Suprapubic skin (tissue), 4 donors: ENCODE results near the gene GDF2. TPM values are rescaled to one million over a fixed set of nuclear protein-coding genes. Genes with fewer than 3 reads are reported as not detected.

Source experiments
- DNase-seq, 2 donors: peaks; one replicate each; pipeline ENCODE4 v3.0.0-alpha.2; 2019; ENCODE audit warnings: low spot score in 2 of 2
- H3K27ac ChIP-seq: fragments of 200-600 bp; sonication (generic); one replicate; pipeline ENCODE4 v1.5.1; 2019
- H3K27me3 ChIP-seq: fragments of 200-600 bp; sonication (generic); one replicate; pipeline ENCODE4 v1.5.1; 2019
- H3K36me3 ChIP-seq: fragments of 200-600 bp; sonication (generic); one replicate; pipeline ENCODE4 v1.5.1; 2019
- H3K4me1 ChIP-seq: fragments of 200-600 bp; sonication (generic); one replicate; pipeline ENCODE4 v1.5.1; 2019
- H3K4me3 ChIP-seq: fragments of 200-600 bp; sonication (generic); one replicate; pipeline ENCODE4 v1.5.1; 2019; ENCODE audit warnings: mild to moderate bottlenecking
- H3K9me3 ChIP-seq: fragments of 200-600 bp; sonication (generic); one replicate; pipeline ENCODE4 v1.5.1; 2019
- CTCF ChIP-seq, 2 donors: fragments of 200-600 bp in 1 of 2; fragments of 450-650 bp in 1 of 2; sonication (generic) in 1 of 2; IDR thresholded peaks; one replicate each; pipeline ENCODE4 v1.5.1; 2016 to 2019; ENCODE audit warnings: antibody characterized with exemption in 2 of 2, mild to moderate bottlenecking in 1 of 2, moderate library complexity in 1 of 2
- EP300 ChIP-seq: sonication (generic); formaldehyde crosslinking; IDR thresholded peaks from one replicate; pipeline ENCODE4 v1.6.1; 2017; ENCODE audit warnings: antibody characterized with exemption
- POLR2A ChIP-seq, 2 donors: fragments of 450-650 bp; IDR thresholded peaks; one replicate each; pipeline ENCODE4 v1.6.1; 2017; ENCODE audit warnings: antibody characterized with exemption in 2 of 2, mild to moderate bottlenecking in 2 of 2, moderate library complexity in 2 of 2
- POLR2AphosphoS5 ChIP-seq, 3 donors: sonication (generic); formaldehyde crosslinking; IDR thresholded peaks; one replicate each; pipeline ENCODE4 v1.6.1; 2017; ENCODE audit warnings: antibody characterized with exemption in 3 of 3
- WGBS: methylation state at CpG from one replicate; pipeline ENCODE4 v1.1.5; 2018; 5-methylcytosine and 5-hydroxymethylcytosine counted together
- total RNA-seq, 4 donors: library from RNA; depleted of rRNA; stranded (reverse); fragments of >200 nt; gene quantifications; one replicate each; pipeline ENCODE4 v1.1.0, GENCODE V29; 2016

GDF2 gene
- total RNA-seq, 4 donors from 2014 or later, result not detected

GRCh38 chr10:47346581-47347302, 24.5 kb downstream of the GDF2 start:
- 71% methylated on average over 13 of the region's 13 CpGs for WGBS
- Histone ChIP-seq H3K36me3 (no peaks in the 10 kb centered on the region), H3K27me3 (no peaks in the 10 kb centered on the region), H3K4me3 (no peak overlapping the region), H3K9me3 (no peaks in the 10 kb centered on the region), H3K4me1 (no peaks in the 10 kb centered on the region), H3K27ac (no peak overlapping the region)
- TF ChIP-seq CTCF (IDR thresholded peaks at IDR 0.05) (no peak), POLR2AphosphoS5 (IDR thresholded peaks at IDR 0.05) (no peak), POLR2A (IDR thresholded peaks at IDR 0.05) (no peak), EP300 (no peak)
- DNase-seq, result peak; percentile 39 to 65

- Histone ChIP-seq H3K27ac (no peak overlapping the region), H3K4me1 (no peaks in the 10 kb centered on the region), H3K36me3 (no peaks in the 10 kb centered on the region), H3K4me3 (no peak overlapping the region), H3K27me3 (no peaks in the 10 kb centered on the region), H3K9me3 (no peaks in the 10 kb centered on the region)
- TF ChIP-seq POLR2AphosphoS5 (IDR thresholded peaks at IDR 0.05), result no peak
- TF ChIP-seq CTCF (IDR thresholded peaks at IDR 0.05), result no peak
- TF ChIP-seq POLR2A (IDR thresholded peaks at IDR 0.05), result no peak
- no peak for TF ChIP-seq EP300
- 75% methylated on average over 4 of the region's 4 CpGs for WGBS
- peak; percentile 13 to 35 for DNase-seq
Observed at GRCh38 chr10:47347303-47347675, 25.0 kb downstream of the GDF2 start.

- DNase-seq, result peak in 1 of 2 donors; percentile 7
- H3K27ac ChIP-seq, result no peak within 1 kb of the TSS
- no peak within 1 kb of the TSS for H3K4me3 ChIP-seq
- WGBS, result 90% methylated on average over 4 of the region's 5 CpGs
- no peaks in the 10 kb centered on the region for H3K4me1 ChIP-seq
- H3K9me3 ChIP-seq, result no peaks in the 10 kb centered on the region
- no peaks in the 10 kb centered on the region for H3K36me3 ChIP-seq
- TF ChIP-seq POLR2AphosphoS5 (IDR thresholded peaks at IDR 0.05), result no peak
- TF ChIP-seq CTCF (IDR thresholded peaks at IDR 0.05), result no peak
- no peak for TF ChIP-seq POLR2A (IDR thresholded peaks at IDR 0.05)
- no peak for TF ChIP-seq EP300
- H3K27me3 ChIP-seq, result no peaks in the 10 kb centered on the region
Observed at GRCh38 chr10:47348138-47348651, 25.9 kb downstream of the GDF2 start, which contains the start of gene RBP3. Gene RBP3, plus strand, starts transcription at chr10:47348363. Its CDS starts 122 bp downstream, at chr10:47348485.

GRCh38 chr10:47348661-47349470, 26.6 kb downstream of the GDF2 start:
- Histone ChIP-seq H3K4me1 (no peaks in the 10 kb centered on the region), H3K27ac (no peak overlapping the region), H3K36me3 (no peaks in the 10 kb centered on the region), H3K4me3 (no peak overlapping the region), H3K27me3 (no peaks in the 10 kb centered on the region), H3K9me3 (no peaks in the 10 kb centered on the region)
- DNase-seq, result peak; percentile 52 to 70
- 88% methylated on average over 13 of the region's 36 CpGs for WGBS
- no peak for TF ChIP-seq EP300
- TF ChIP-seq POLR2A (IDR thresholded peaks at IDR 0.05), result no peak
- TF ChIP-seq POLR2AphosphoS5 (IDR thresholded peaks at IDR 0.05), result no peak
- TF ChIP-seq CTCF (IDR thresholded peaks at IDR 0.05), result no peak

- no peak overlapping the region for H3K27ac ChIP-seq
- H3K9me3 ChIP-seq, result no peaks in the 10 kb centered on the region
- no peaks in the 10 kb centered on the region for H3K27me3 ChIP-seq
- peak in 1 of 2 donors; percentile 41 for DNase-seq
- H3K4me1 ChIP-seq, result no peaks in the 10 kb centered on the region
- WGBS, result 90% methylated on average over 11 of the region's 22 CpGs
- TF ChIP-seq EP300, result no peak
- no peaks in the 10 kb centered on the region for H3K36me3 ChIP-seq
- no peak overlapping the region for H3K4me3 ChIP-seq
Observed at GRCh38 chr10:47349516-47349915, 27.3 kb downstream of the GDF2 start.
